GM19239 (cell line): ENCODE results near the gene QSOX2.

Experiments
- DNase-seq: peaks from one replicate; pipeline ENCODE4 v3.0.0; 2011; ENCODE audit warnings: low spot score; ENCODE audit not compliant: insufficient read length
- FAIRE-seq: peaks from 2 replicates; lab custom pipeline; 2011; peaks lifted over from hg19 to GRCh38; lab: Jason Lieb, UNC

Gene QSOX2

DNA sequence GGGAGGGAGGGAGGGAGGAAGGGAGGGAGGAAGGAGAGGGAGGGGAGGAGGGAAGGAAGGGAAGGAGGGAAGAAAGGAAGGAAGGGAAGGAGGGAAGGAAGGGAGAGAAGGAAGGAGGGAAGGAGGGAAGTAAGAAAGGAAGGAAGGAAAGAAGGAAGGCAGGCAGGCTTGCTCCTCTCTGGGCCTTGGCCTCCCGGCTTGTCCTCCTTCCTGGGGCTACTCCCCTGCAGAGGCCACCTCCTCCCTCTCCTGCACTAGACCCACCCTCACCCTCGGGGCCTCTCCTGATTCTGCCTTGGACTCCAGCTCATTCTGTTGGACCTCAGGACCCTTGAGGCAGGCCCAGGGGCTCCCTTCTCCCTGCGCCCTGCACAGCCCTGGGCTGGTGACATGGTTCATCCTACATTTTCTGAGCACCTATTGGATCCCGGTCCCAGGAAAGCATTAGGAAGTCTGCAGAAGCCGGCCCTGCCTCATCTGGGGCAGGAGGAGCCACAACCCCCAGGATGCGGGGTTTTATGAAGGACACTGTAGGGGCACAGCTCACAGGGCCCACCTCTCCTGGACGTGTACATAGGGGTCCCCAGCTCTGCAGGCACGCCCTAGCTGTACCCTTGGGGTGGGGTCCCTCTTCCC, 63.7 kb downstream of the QSOX2 start:
- FAIRE-seq (no peak), DNase-seq (no peak)

DNA sequence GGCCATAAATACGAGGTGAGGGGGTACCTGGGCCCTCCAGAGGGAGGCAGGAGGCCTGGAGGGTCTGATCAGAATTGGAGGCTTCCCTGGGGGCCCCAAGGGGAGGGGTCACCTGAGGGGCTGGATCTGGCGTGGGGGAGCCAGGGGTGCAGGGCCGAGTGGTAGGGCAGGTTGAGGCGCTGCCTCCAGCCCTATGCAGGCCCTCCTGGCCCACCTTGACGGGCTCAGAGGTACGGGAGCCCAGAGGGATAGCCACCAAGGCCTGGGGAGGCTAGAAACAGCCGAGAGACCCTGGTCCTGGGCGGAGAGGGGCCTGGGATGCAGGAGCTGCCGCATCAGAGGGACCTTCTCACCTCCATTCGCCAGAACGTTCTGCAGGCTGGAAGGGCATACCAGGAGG, 65.0 kb downstream of the QSOX2 start:
- no peak for FAIRE-seq
- no peak for DNase-seq

DNA sequence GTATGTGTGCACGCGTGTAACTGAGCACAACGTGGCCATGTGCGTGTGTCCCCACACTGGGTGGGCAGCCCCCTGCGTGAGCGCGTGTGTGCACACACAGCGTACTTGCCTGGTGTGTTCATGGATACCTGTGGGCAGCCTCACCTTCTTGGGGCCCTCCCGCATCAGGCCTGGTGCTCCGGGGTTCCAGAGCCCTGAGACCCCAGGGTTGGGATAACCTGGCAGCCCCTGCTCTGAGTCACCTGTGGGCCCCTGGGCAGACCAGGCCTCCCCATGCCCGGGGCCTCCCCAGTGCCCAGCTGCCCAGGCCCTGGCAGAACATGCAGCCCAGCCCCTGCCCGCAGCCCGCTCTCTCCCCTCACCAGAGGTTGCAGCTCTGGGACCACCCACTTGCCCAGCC, 65.9 kb downstream of the QSOX2 start:
- no peak for FAIRE-seq

GRCh38 chr9:136179101-136179616, 66.5 kb downstream of the QSOX2 start:
- FAIRE-seq (no peak), DNase-seq (no peak)

More for the DNA sequence above, 65.9 kb downstream of the QSOX2 start:
- DNase-seq, result no peak

GRCh38 chr9:136178773-136179075, 66.9 kb downstream of the QSOX2 start:
- FAIRE-seq, result no peak
- DNase-seq, result no peak

GRCh38 chr9:136178061-136178772, 67.4 kb downstream of the QSOX2 start:
- FAIRE-seq (no peak), DNase-seq (no peak)

GRCh38 chr9:136177224-136177623, 68.4 kb downstream of the QSOX2 start:
- FAIRE-seq (no peak), DNase-seq (no peak)

GRCh38 chr9:136175616-136176197, 69.9 kb downstream of the QSOX2 start:
- DNase-seq, result no peak
- FAIRE-seq, result no peak

GRCh38 chr9:136174779-136175615, 70.6 kb downstream of the QSOX2 start:
- no peak for FAIRE-seq
- no peak for DNase-seq

GRCh38 chr9:136173648-136174290, 71.8 kb downstream of the QSOX2 start:
- FAIRE-seq (no peak), DNase-seq (no peak)

DNA sequence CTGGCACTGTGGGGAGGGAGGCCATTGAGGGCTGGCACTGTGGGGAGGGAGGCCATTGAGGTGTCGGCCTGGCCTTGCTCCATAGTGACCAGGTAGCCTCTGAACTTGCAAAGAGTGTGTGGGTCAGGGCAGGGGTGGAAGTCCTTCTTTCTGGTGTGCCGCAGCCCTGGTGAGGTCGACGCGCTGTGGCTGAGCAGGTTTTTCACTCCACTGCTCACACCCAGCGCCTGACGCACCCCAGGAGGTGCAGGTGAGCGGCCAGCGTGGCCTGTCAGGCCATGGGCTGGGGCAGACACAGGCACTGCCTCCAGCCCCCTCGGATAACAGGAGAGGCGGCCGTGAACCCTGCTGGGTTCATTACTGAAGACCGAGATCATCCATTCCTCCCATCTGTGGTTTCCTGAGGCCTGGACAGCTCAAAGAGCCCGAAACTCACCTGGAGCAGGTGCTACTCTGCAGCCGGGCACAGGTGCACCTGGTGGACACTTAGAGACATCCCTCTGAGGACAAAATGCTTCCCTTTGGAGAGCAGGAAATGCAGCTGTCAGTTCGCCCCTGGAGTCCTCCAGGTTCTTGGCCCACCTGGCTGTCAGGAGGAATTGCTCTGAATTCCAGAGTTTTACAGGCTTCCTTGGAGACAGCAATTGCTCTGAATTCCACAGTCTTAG, 73.1 kb downstream of the QSOX2 start:
- DNase-seq (no peak), FAIRE-seq (no peak)

- no peak for DNase-seq
- FAIRE-seq, result no peak
Measured at GRCh38 chr9:136171801-136172411, 73.7 kb downstream of the QSOX2 start.

- DNase-seq (no peak), FAIRE-seq (no peak)
Measured at GRCh38 chr9:136171009-136171800, 74.4 kb downstream of the QSOX2 start.

- DNase-seq (peak; percentile 87), FAIRE-seq (no peak)
Measured at GRCh38 chr9:136170006-136170901, 75.4 kb downstream of the QSOX2 start.

GRCh38 chr9:136169495-136169894, 76.1 kb downstream of the QSOX2 start:
- no peak for DNase-seq
- no peak for FAIRE-seq

- FAIRE-seq, result no peak
Measured at GRCh38 chr9:136163248-136163850, 82.3 kb downstream of the QSOX2 start.

DNA sequence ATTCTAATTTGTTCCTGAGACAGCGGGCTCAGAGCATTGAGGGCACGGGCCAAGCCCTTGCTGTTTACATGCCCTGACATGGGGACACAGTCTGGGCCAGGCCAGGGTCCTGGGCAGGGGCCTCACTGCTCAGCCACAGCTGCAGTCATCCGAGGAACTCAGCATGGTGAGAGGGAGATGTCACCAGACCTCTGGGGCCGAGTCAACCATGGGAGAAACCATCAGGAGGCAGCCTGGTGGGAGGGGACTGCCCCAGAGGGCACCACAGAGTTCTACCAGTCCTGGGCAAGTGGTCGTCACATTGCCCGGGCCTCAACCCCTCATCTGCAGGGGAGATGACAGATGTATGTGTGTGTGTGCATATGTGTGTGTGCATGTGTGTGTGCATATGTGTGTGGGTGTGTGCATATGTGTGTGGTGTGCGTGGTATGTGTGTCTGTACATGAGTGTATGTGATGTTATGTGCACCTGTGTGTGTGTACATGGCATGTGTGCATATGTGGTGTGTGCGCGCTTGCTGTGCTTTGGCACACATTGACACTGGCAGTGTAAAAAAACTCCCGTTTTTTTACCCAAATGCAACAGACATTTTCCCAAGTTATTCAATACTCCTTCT, 84.5 kb downstream of the QSOX2 start:
- DNase-seq, result no peak
- FAIRE-seq, result no peak

More at GRCh38 chr9:136163248-136163850, 82.3 kb downstream of the QSOX2 start:
- DNase-seq, result no peak
